H1 (cell line): ENCODE measurements around the gene TTLL1.

Source experiments
- CHD2 ChIP-seq: IDR thresholded peaks from 2 replicates; pipeline ENCODE4 v1.6.1; 2012; ENCODE audit warnings: low read length, improper control_type of control experiment
- EP300 ChIP-seq, 2 experiments: IDR thresholded peaks; 1 replicate in 1 of 2; 2 replicates in 1 of 2; pipeline ENCODE4 v1.6.1; 2011 to 2012; ENCODE audit warnings: low read depth in 2 of 2, low read length in 2 of 2, mild to moderate bottlenecking in 2 of 2, borderline replicate concordance in 1 of 2, inconsistent platforms in 1 of 2, moderate library complexity in 1 of 2
- EZH2 ChIP-seq: fragments of 200-600 bp; sonication (generic); IDR thresholded peaks from 2 replicates; pipeline ENCODE4 v1.7.1; 2012; ENCODE audit warnings: low read depth, mild to moderate bottlenecking, moderate library complexity, low read length, inconsistent platforms; ENCODE audit not compliant: severe bottlenecking
- POLR2A ChIP-seq, 2 experiments: IDR thresholded peaks; 1 replicate in 1 of 2; 2 replicates in 1 of 2; pipeline ENCODE4 v1.6.1; 2011; ENCODE audit warnings: low read depth in 2 of 2, low read length in 2 of 2, mild to moderate bottlenecking in 2 of 2; ENCODE audit errors: control extremely low read depth in 1 of 2
- TEAD4 ChIP-seq: IDR thresholded peaks from 2 replicates; pipeline ENCODE4 v1.6.1; 2012; ENCODE audit warnings: low read depth, low read length, inconsistent platforms, mixed read lengths
- TF ChIP-seq, protein P1 (sequence below), 3 experiments: IDR thresholded peaks; 1 replicate in 2 of 3; 2 replicates in 1 of 3; pipeline versions ENCODE4 v1.5.1 to v1.6.1; 2011; ENCODE audit warnings: low read length in 3 of 3, mild to moderate bottlenecking in 3 of 3, inconsistent platforms in 2 of 3, low read depth in 1 of 3, moderate library complexity in 1 of 3; ENCODE audit not compliant: insufficient read depth in 1 of 3; ENCODE audit errors: control extremely low read depth in 1 of 3
- TF ChIP-seq, protein P2 (sequence below): IDR thresholded peaks from 2 replicates; pipeline ENCODE4 v1.6.1; 2012; ENCODE audit warnings: inconsistent platforms

- TF ChIP-seq EZH2, result no peak
- TF ChIP-seq, protein P1, sequence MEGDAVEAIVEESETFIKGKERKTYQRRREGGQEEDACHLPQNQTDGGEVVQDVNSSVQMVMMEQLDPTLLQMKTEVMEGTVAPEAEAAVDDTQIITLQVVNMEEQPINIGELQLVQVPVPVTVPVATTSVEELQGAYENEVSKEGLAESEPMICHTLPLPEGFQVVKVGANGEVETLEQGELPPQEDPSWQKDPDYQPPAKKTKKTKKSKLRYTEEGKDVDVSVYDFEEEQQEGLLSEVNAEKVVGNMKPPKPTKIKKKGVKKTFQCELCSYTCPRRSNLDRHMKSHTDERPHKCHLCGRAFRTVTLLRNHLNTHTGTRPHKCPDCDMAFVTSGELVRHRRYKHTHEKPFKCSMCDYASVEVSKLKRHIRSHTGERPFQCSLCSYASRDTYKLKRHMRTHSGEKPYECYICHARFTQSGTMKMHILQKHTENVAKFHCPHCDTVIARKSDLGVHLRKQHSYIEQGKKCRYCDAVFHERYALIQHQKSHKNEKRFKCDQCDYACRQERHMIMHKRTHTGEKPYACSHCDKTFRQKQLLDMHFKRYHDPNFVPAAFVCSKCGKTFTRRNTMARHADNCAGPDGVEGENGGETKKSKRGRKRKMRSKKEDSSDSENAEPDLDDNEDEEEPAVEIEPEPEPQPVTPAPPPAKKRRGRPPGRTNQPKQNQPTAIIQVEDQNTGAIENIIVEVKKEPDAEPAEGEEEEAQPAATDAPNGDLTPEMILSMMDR (IDR thresholded peaks at IDR 0.05; ENCODE audit: control extremely low read depth in 1 of 3, insufficient read depth in 1 of 3, low read depth in 1 of 3, low read length in 3 of 3), result peak; percentile 65 to 73 (median 72)
- no peak for TF ChIP-seq CHD2
- TF ChIP-seq TEAD4, result no peak
- TF ChIP-seq EP300 (IDR thresholded peaks at IDR 0.05; ENCODE audit: borderline replicate concordance in 1 of 2, low read depth in 2 of 2, low read length in 2 of 2), result no peak
- TF ChIP-seq POLR2A (IDR thresholded peaks at IDR 0.05; ENCODE audit: control extremely low read depth in 1 of 2, low read depth in 2 of 2, low read length in 2 of 2), result no peak
- TF ChIP-seq, protein P2, sequence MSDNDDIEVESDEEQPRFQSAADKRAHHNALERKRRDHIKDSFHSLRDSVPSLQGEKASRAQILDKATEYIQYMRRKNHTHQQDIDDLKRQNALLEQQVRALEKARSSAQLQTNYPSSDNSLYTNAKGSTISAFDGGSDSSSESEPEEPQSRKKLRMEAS, result no peak
Measured at GRCh38 chr22:43136255-43136654, 47.1 kb upstream of the TTLL1 start.
